ENCODE data around the gene METAP1.
"Not testable (repeated sequence)": the region's sequence is repeated elsewhere in the genome, so short reads cannot be mapped to it uniquely, and the experiment has no call there.

METAP1 gene

GRCh38 chr4:99102634-99103033 is 107.1 kb downstream of the METAP1 start:
- no peak for DNase-seq

DNA sequence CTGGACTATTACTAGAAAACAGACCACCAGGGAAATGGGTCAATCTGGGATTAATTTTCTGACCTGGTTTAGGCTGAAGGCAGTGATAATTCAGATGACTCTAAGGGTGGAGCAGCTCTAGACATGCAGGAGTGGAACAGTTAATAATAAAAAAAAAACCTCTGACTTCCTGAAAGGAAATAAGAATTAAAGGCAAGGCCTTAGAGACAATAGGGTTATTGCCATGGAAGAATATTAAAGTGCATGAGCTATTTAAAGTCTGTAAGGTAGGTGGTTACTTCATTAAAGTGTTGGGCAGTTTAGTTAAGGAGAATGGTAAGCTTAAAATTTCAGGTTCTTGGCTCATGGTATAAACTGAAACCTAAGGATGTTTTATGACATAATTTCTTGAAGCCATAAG is 107.6 kb downstream of the METAP1 start:
- DNase-seq: no peak

- DNase-seq: no peak
These were observed 108.6 kb downstream of the METAP1 start for GRCh38 chr4:99104153-99104552.

DNA sequence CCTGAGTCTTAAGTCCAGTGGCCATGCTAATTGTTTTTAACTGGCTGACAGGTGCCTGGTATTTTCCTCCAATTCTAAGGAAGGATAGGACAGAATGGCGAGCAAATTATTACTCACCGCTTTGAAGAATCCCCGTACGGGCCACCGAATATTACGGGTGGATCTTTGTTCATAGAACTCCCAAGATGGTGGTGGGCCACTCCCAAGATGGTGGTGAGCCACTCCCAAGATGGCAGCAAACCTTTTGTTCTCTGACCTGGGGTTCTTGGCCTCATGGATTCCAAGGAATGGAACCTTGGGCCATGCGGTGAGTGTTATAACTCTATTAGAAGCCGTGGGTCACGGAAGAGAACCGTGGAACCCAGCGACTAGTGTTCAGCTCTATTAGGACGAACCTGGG is 113.8 kb downstream of the METAP1 start:
- not testable (repeated sequence) for DNase-seq

Measured in DMS79 (cell line).